Kidney (tissue), 14 donors: Measurements from ENCODE around the gene CD276. TPM values are rescaled to one million over a fixed set of nuclear protein-coding genes. Genes with fewer than 3 reads are reported as not detected.

Source experiments
- DNase-seq, 5 donors: peaks; one replicate each; pipeline ENCODE4 v3.0.0-alpha.2; 2013 to 2020
- FAIRE-seq: peaks from 2 replicates; lab custom pipeline; 2012; peaks lifted over from hg19 to GRCh38; lab: Jason Lieb, UNC
- H3K27ac ChIP-seq, 2 donors: one replicate each; pipeline ENCODE4 v1.7.0; 2013; ENCODE audit warnings: low read depth in 2 of 2, low read length in 2 of 2, inconsistent platforms in 1 of 2
- H3K27me3 ChIP-seq: one replicate; pipeline ENCODE4 v1.7.1; 2013; ENCODE audit warnings: low read length, inconsistent platforms; ENCODE audit not compliant: control insufficient read depth, insufficient read depth
- H3K36me3 ChIP-seq, 3 donors: one replicate each; pipeline versions ENCODE4 v1.7.0 to v1.7.1; 2013; ENCODE audit warnings: low read length in 3 of 3, control low read depth in 1 of 3, inconsistent platforms in 1 of 3; ENCODE audit not compliant: insufficient read depth in 3 of 3, control insufficient read depth in 2 of 3
- H3K4me1 ChIP-seq, 3 donors: one replicate each; pipeline versions ENCODE4 v1.7.0 to v1.7.1; 2013; ENCODE audit warnings: low read length in 3 of 3, inconsistent platforms in 1 of 3, low read depth in 1 of 3; ENCODE audit not compliant: control insufficient read depth in 2 of 3, insufficient read depth in 2 of 3
- H3K4me3 ChIP-seq, 3 donors: one replicate each; pipeline versions ENCODE4 v1.7.0 to v1.8.1; 2013; ENCODE audit warnings: low read length in 3 of 3, control low read depth in 1 of 3, inconsistent platforms in 1 of 3
- H3K9ac ChIP-seq, 3 donors: one replicate each; pipeline versions ENCODE4 v1.7.0 to v1.7.1; 2013; ENCODE audit warnings: low read length in 3 of 3, control low read depth in 1 of 3, inconsistent platforms in 1 of 3
- H3K9me3 ChIP-seq, 3 donors: one replicate each; pipeline versions ENCODE4 v1.7.0 to v1.7.1; 2013; ENCODE audit warnings: low read length in 3 of 3, control low read depth in 1 of 3, inconsistent platforms in 1 of 3; ENCODE audit not compliant: control insufficient read depth in 2 of 3, insufficient read depth in 1 of 3
- intact Hi-C: fragments of 100-400 bp; cut with DNase I; formaldehyde crosslinking; loops from one replicate; pipeline ENCODE4 v1.11.1; 2022
- polyA plus RNA-seq: library from polyadenylated mRNA; stranded (reverse); fragments of 350-450 nt; fragmentation: Illumina TruSeq; extraction: RNeasy Lipid Tissue Mini Kit (QIAGEN cat#74804); gene quantifications from one replicate; pipeline ENCODE4 v1.2.3, GENCODE V29; 2014; ENCODE audit warnings: low read depth, low replicate concordance; ENCODE audit not compliant: insufficient read depth
- total RNA-seq: library from RNA; stranded (reverse); fragmentation: NEBNext Ultra II Directional; extraction: Animal tissue kit (Norgen Biotek cat#: 25700); gene quantifications from one replicate; pipeline ENCODE4 v1.2.1, GENCODE V29; 2021
- TF ChIP-seq, protein P1 (sequence below): IDR thresholded peaks from 3 replicates; pipeline ENCODE4 v1.5.1; 2012; ENCODE audit warnings: mild to moderate bottlenecking, moderate library complexity, borderline replicate concordance; ENCODE audit not compliant: insufficient read depth; ENCODE audit errors: extremely low read depth
- donor health status: control.
- donor health status: control.
- donor health status: control.
- donor health status: control.
- donor health status: control.
- donor health status: DM: yes; HTN: yes; CAD: no.
- donor health status: Normal renal cell carcinoma (clear cell type).

The CD276 gene
- total and polyA plus RNA-seq, 2 donors from 2014 or later: 25.0 to 31.5 TPM

DNA sequence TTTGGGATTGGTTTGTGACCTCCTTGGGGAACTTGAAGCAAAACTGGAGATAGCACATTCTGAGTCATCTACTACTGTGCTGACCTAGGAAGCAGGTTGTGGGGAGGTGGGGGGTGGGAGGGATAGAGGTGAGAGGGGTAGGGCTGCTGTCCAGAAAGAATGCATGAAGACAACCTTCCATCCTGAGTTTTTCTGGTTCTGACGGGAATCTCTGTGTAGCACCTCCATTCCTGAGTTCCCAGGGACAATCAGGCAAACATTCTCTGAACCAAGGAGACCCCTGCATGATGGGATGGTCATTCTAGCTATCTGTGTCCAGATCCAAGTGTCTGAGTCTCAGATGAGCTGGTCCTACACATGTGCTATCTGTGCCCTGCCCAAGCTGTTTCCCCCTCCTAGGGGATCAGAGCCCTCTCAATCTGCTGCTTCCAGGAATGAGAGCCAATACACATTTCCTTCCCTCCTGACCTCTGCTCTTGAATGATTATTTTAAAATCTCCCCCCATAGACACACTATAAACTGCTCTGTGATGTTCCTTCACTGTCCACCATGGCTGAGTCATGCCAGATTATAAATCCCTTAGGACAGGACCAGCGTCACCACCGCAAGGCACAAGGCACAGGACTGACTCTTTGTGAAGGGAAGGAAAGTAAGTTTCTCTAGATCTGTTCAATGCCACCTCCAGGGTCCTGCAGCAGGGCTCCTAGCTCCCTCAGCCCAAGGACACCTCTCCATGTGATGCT lies 2.2 kb upstream of the CD276 start:
- Histone ChIP-seq H3K4me3 (no peak overlapping the region), H3K36me3 (no peaks in the 10 kb centered on the region), H3K9me3 (no peaks in the 10 kb centered on the region), H3K27me3 (no peaks in the 10 kb centered on the region), H3K27ac (no peak overlapping the region), H3K4me1 (peaks cover 2 to 8% (median 6%) of the 10 kb centered on the region in 3 donors), H3K9ac (no peak overlapping the region)
- intact Hi-C loops: no loop called here
- no peak for DNase-seq
- no peak for FAIRE-seq
- TF ChIP-seq, protein P1, sequence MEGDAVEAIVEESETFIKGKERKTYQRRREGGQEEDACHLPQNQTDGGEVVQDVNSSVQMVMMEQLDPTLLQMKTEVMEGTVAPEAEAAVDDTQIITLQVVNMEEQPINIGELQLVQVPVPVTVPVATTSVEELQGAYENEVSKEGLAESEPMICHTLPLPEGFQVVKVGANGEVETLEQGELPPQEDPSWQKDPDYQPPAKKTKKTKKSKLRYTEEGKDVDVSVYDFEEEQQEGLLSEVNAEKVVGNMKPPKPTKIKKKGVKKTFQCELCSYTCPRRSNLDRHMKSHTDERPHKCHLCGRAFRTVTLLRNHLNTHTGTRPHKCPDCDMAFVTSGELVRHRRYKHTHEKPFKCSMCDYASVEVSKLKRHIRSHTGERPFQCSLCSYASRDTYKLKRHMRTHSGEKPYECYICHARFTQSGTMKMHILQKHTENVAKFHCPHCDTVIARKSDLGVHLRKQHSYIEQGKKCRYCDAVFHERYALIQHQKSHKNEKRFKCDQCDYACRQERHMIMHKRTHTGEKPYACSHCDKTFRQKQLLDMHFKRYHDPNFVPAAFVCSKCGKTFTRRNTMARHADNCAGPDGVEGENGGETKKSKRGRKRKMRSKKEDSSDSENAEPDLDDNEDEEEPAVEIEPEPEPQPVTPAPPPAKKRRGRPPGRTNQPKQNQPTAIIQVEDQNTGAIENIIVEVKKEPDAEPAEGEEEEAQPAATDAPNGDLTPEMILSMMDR: no peak

DNA sequence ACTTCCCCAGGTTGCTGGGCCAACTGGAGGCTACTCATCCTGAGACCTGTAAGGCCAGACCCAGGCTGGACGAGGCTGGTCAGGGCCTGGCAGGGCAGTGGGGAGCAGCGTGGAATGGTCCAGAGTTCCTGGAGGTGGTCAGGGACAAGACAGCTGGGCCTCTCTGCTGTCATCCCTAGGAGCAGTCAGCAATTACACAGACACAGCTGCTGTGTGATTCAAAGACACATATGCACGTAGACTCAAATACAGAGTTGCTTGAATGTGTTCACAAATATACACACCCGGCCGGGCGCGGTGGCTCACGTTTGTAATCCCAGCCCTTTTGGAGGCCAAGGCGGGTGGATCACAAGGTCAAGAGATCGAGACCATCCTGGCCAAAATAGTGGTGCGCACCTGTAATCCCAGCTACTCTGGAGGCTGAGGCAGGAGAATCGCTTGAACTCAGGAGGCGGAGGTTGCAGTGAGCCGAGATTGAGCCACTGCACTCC lies 1.5 kb upstream of the CD276 start:
- DNase-seq: no peak
- Histone ChIP-seq H3K27me3 (no peaks in the 10 kb centered on the region), H3K36me3 (no peaks in the 10 kb centered on the region), H3K27ac (no peak overlapping the region), H3K4me3 (no peak overlapping the region), H3K9ac (no peak overlapping the region), H3K9me3 (no peaks in the 10 kb centered on the region), H3K4me1 (peaks cover 2 to 8% (median 6%) of the 10 kb centered on the region in 3 donors)
- TF ChIP-seq, protein P1: no peak
- FAIRE-seq: no peak
- intact Hi-C loops: no loop called here

DNA sequence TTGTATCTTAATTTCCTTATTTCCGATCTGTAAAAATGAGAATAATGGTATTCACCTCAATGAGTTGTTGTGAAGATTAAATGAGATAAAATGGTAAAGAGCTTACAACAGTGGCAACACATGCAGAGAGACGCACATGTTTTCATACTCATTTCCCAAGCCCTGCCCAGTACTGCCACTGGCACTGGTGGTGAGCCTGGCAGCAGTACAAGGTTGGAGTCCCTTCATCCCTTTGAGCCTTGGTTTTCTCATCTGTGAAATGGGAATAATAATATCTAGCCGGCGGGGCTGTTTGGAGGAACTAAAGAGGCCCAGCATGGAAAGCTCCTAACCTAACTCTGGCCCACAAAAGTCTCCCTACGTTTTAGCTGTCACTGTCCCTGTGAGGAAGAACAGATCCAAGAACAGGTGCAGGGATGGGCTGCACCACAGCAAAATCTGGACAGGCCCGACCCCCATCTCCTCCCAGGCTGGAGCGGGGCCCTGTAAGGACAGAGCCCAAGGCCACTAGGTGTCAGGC lies 866 bp upstream of the CD276 start:
- TF ChIP-seq, protein P1: peak; percentile 36
- no peak for FAIRE-seq
- DNase-seq: no peak
- no peak overlapping the region for H3K9ac ChIP-seq
- H3K27me3 ChIP-seq: no peaks in the 10 kb centered on the region
- peaks cover 2 to 8% (median 6%) of the 10 kb centered on the region in 3 donors for H3K4me1 ChIP-seq
- peak overlapping the region in 1 of 3 donors; percentile 56 for H3K4me3 ChIP-seq
- peak overlapping the region in 1 of 2 donors; percentile 9 for H3K27ac ChIP-seq
- no peaks in the 10 kb centered on the region for H3K9me3 ChIP-seq
- no peaks in the 10 kb centered on the region for H3K36me3 ChIP-seq
- intact Hi-C loops: no loop called here
